H9 (cell line): ENCODE data around the gene MGARP. TPM values are rescaled to one million over a fixed set of nuclear protein-coding genes. Genes with fewer than 3 reads are reported as not detected.

Experiments used
- DNase-seq: peaks from one replicate; pipeline ENCODE4 v3.0.0-alpha.2; 2017
- H2AFZ ChIP-seq: one replicate; pipeline ENCODE4 v1.6.1; 2013; ENCODE audit warnings: mild to moderate bottlenecking, low read length, control low read depth, moderate library complexity
- H2AK5ac ChIP-seq: 2 replicates; pipeline ENCODE4 v1.6.1; 2013; ENCODE audit warnings: low read length, control low read depth, mixed read lengths; ENCODE audit not compliant: insufficient read length
- H2BK120ac ChIP-seq: one replicate; pipeline ENCODE4 v1.6.1; 2013; ENCODE audit warnings: low read depth, mild to moderate bottlenecking, low read length, control low read depth, inconsistent platforms; ENCODE audit not compliant: poor library complexity, severe bottlenecking
- H2BK12ac ChIP-seq: 2 replicates; pipeline ENCODE4 v1.6.1; 2013; ENCODE audit warnings: low read length, control low read depth, mixed read lengths, low read depth; ENCODE audit not compliant: insufficient read length
- H2BK15ac ChIP-seq: 2 replicates; pipeline ENCODE4 v1.6.1; 2013; ENCODE audit warnings: low read depth, low read length, control low read depth
- H2BK20ac ChIP-seq: one replicate; pipeline ENCODE4 v1.6.1; 2013; ENCODE audit warnings: low read depth, mild to moderate bottlenecking, low read length, control low read depth, inconsistent platforms; ENCODE audit not compliant: poor library complexity, severe bottlenecking
- H2BK5ac ChIP-seq: 2 replicates; pipeline ENCODE4 v1.6.1; 2013; ENCODE audit warnings: low read length, control low read depth, mixed read lengths; ENCODE audit not compliant: insufficient read length
- H3K14ac ChIP-seq: 2 replicates; pipeline ENCODE4 v1.6.1; 2013; ENCODE audit warnings: low read length, control low read depth; ENCODE audit not compliant: insufficient read depth
- H3K18ac ChIP-seq: 2 replicates; pipeline ENCODE4 v1.6.1; 2013; ENCODE audit warnings: low read depth, mild to moderate bottlenecking, mixed read lengths, low read length, control low read depth; ENCODE audit not compliant: insufficient read length
- H3K23ac ChIP-seq: 2 replicates; pipeline ENCODE4 v1.6.1; 2013; ENCODE audit warnings: low read length, control low read depth, mixed read lengths, low read depth; ENCODE audit not compliant: insufficient read length
- H3K23me2 ChIP-seq: 2 replicates; pipeline ENCODE4 v1.6.1; 2013; ENCODE audit warnings: low read depth, mild to moderate bottlenecking, mixed read lengths, low read length, control low read depth; ENCODE audit not compliant: insufficient read length, poor library complexity, severe bottlenecking
- H3K27ac ChIP-seq: 2 replicates; pipeline ENCODE4 v1.5.1; 2013; ENCODE audit warnings: low read length, control low read depth, mixed read lengths, low read depth; ENCODE audit not compliant: insufficient read length
- H3K27me3 ChIP-seq: 2 replicates; pipeline ENCODE4 v1.6.1; 2013; ENCODE audit warnings: low read length, control low read depth, inconsistent platforms; ENCODE audit not compliant: insufficient read depth
- H3K4ac ChIP-seq: 2 replicates; pipeline ENCODE4 v1.6.1; 2013; ENCODE audit warnings: low read depth, mild to moderate bottlenecking, control low read depth, inconsistent platforms, low read length, moderate library complexity
- H3K4me1 ChIP-seq: 2 replicates; pipeline ENCODE4 v1.6.1; 2013; ENCODE audit warnings: low read length, control low read depth, inconsistent platforms; ENCODE audit not compliant: insufficient read depth
- H3K4me2 ChIP-seq: 2 replicates; pipeline ENCODE4 v1.6.1; 2013; ENCODE audit warnings: low read length, control low read depth, mixed read lengths; ENCODE audit not compliant: insufficient read length, insufficient read depth
- H3K56ac ChIP-seq: 2 replicates; pipeline ENCODE4 v1.6.1; 2013; ENCODE audit warnings: low read depth, mild to moderate bottlenecking, mixed read lengths, low read length, control low read depth; ENCODE audit not compliant: insufficient read length
- H3K79me1 ChIP-seq: 2 replicates; pipeline ENCODE4 v1.6.1; 2013; ENCODE audit warnings: low read depth, mild to moderate bottlenecking, moderate library complexity, low read length, control low read depth, inconsistent platforms; ENCODE audit not compliant: insufficient read depth, poor library complexity, severe bottlenecking
- H3K79me2 ChIP-seq: 2 replicates; pipeline ENCODE4 v1.6.1; 2013; ENCODE audit warnings: low read length, control low read depth, inconsistent platforms; ENCODE audit not compliant: insufficient read depth
- H3K9ac ChIP-seq: 2 replicates; pipeline ENCODE4 v1.6.1; 2013; ENCODE audit warnings: low read length, control low read depth, mixed read lengths; ENCODE audit not compliant: insufficient read length; ENCODE audit errors: extremely low read depth
- H3K9me3 ChIP-seq: one replicate; pipeline ENCODE4 v1.6.1; 2013; ENCODE audit warnings: low read depth, low read length, inconsistent platforms; ENCODE audit not compliant: control insufficient read depth
- H3T11ph ChIP-seq: one replicate; pipeline ENCODE4 v1.6.1; 2013; ENCODE audit warnings: mild to moderate bottlenecking, low read length, control low read depth, inconsistent platforms
- H4K20me1 ChIP-seq: one replicate; pipeline ENCODE4 v1.6.1; 2013; ENCODE audit not compliant: control insufficient read depth, insufficient read length, insufficient read depth
- H4K5ac ChIP-seq: 2 replicates; pipeline ENCODE4 v1.6.1; 2013; ENCODE audit warnings: low read depth, mild to moderate bottlenecking, mixed read lengths, low read length, control low read depth; ENCODE audit not compliant: insufficient read length
- H4K8ac ChIP-seq: replicated peaks from 2 replicates; pipeline ENCODE4 v1.6.1; 2013; ENCODE audit warnings: low read length, control low read depth, mixed read lengths, low read depth; ENCODE audit not compliant: insufficient read length
- H4K91ac ChIP-seq: 2 replicates; pipeline ENCODE4 v1.6.1; 2013; ENCODE audit warnings: low read depth, mild to moderate bottlenecking, moderate library complexity, mixed read lengths, low read length, control low read depth; ENCODE audit not compliant: insufficient read length
- H3K27ac Mint-ChIP-seq, 3 experiments: 2 replicates in 2 of 3; 3 replicates in 1 of 3; pipeline ENCODE4 v1.8.0; 2020 to 2021; ENCODE audit warnings: mixed read lengths in 3 of 3, mild to moderate bottlenecking in 1 of 3, moderate library complexity in 1 of 3
- H3K27me3 Mint-ChIP-seq: 2 replicates; pipeline ENCODE4 v1.8.0; 2021; ENCODE audit warnings: low read depth, mild to moderate bottlenecking, moderate library complexity, mixed read lengths
- H3K36me3 Mint-ChIP-seq, 3 experiments: 2 replicates in 2 of 3; 3 replicates in 1 of 3; pipeline ENCODE4 v1.8.0; 2020 to 2021; ENCODE audit warnings: low read depth in 3 of 3, mixed read lengths in 3 of 3; ENCODE audit not compliant: insufficient read depth in 1 of 3
- H3K4me1 Mint-ChIP-seq, 2 experiments: 2 replicates each; pipeline ENCODE4 v1.8.0; 2020; ENCODE audit warnings: mixed read lengths in 2 of 2
- H3K4me3 Mint-ChIP-seq, 2 experiments: 2 replicates in 1 of 2; 3 replicates in 1 of 2; pipeline ENCODE4 v1.8.0; 2020 to 2021; ENCODE audit warnings: mild to moderate bottlenecking in 2 of 2, mixed read lengths in 2 of 2, moderate library complexity in 1 of 2
- H3K9me3 Mint-ChIP-seq, 2 experiments: 2 replicates in 1 of 2; 3 replicates in 1 of 2; pipeline ENCODE4 v1.8.0; 2020; ENCODE audit warnings: mild to moderate bottlenecking in 2 of 2, mixed read lengths in 2 of 2, moderate library complexity in 1 of 2
- WGBS: extraction: QIAGEN DNeasy Blood & Tissue Kit; methylation state at CpG from one replicate; pipeline ENCODE4 v1.1.7; 2013; ENCODE audit warnings: missing lambda C conversion rate, low lambda C conversion rate, mixed read lengths; ENCODE audit not compliant: insufficient read length; ENCODE audit errors: extremely low coverage; 5-methylcytosine and 5-hydroxymethylcytosine counted together
- total RNA-seq: library from RNA; stranded (reverse); gene quantifications from 2 replicates; pipeline ENCODE4 v1.2.1, GENCODE V29; 2021
- TF ChIP-seq, protein P1 (sequence below): fragments of 200-600 bp; sonication (generic); conservative IDR thresholded peaks from 3 replicates; pipeline ENCODE4 v1.8.0; 2021; ENCODE audit warnings: antibody characterized with exemption, mild to moderate bottlenecking

The MGARP gene
- total RNA-seq, 1 experiment from 2014 or later: 4.0 TPM

DNA sequence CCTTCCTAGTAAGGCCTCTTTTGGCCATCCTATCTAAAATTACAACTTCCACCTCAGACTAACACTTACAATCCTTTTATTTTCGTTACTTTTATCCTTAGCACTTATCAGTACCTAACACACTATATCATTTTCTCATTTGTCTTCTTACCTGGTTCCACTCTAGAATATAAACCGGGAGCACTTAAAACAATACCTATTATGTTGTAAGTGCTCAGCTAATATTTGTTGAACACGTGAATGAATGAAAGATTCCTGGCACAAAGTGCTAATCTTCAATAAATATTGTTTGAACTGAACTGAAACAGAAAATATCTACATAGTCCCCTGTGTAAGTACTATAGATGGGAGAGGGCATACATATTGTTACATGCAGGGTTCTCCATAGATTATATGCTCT lies 14.4 kb downstream of the MGARP start:
- H3K9me3 ChIP-seq: no peaks in the 10 kb centered on the region
- H2BK5ac ChIP-seq: no peak overlapping the region
- Mint-ChIP-seq H3K4me1 (peaks cover 19 to 23% of the 10 kb centered on the region in 2 experiments), H3K4me3 (no peak overlapping the region), H3K27ac (peak overlapping the region in 2 of 3 experiments; percentile 4 to 73; a peak in 3 of 7 replicates), H3K36me3 (no peaks in the 10 kb centered on the region), H3K27me3 (no peaks in the 10 kb centered on the region), H3K9me3 (no peaks in the 10 kb centered on the region)
- H3K27me3 ChIP-seq: no peaks in the 10 kb centered on the region
- TF ChIP-seq, protein P1, sequence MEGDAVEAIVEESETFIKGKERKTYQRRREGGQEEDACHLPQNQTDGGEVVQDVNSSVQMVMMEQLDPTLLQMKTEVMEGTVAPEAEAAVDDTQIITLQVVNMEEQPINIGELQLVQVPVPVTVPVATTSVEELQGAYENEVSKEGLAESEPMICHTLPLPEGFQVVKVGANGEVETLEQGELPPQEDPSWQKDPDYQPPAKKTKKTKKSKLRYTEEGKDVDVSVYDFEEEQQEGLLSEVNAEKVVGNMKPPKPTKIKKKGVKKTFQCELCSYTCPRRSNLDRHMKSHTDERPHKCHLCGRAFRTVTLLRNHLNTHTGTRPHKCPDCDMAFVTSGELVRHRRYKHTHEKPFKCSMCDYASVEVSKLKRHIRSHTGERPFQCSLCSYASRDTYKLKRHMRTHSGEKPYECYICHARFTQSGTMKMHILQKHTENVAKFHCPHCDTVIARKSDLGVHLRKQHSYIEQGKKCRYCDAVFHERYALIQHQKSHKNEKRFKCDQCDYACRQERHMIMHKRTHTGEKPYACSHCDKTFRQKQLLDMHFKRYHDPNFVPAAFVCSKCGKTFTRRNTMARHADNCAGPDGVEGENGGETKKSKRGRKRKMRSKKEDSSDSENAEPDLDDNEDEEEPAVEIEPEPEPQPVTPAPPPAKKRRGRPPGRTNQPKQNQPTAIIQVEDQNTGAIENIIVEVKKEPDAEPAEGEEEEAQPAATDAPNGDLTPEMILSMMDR: no peak
- DNase-seq: no peak
- H2AK5ac ChIP-seq: no peak overlapping the region
- no peak overlapping the region for H2BK15ac ChIP-seq
- no peak overlapping the region for H2AFZ ChIP-seq
- H2BK120ac ChIP-seq: no peak overlapping the region
- no peak overlapping the region for H3K4me2 ChIP-seq
- no peaks in the 10 kb centered on the region for H3K23me2 ChIP-seq
- no peak overlapping the region for H4K91ac ChIP-seq
- no peak overlapping the region for H3K56ac ChIP-seq
- no peak overlapping the region for H3K23ac ChIP-seq
- no peak overlapping the region for H3K27ac ChIP-seq
- H3K4me1 ChIP-seq: no peaks in the 10 kb centered on the region; the same call in 1 of the 2 replicates
- H3T11ph ChIP-seq: no peak overlapping the region
- WGBS: 100% methylated on average over 1 of the region's 3 CpGs
- H2BK12ac ChIP-seq: no peak overlapping the region
- H4K5ac ChIP-seq: no peak overlapping the region
- no peaks in the 10 kb centered on the region for H4K20me1 ChIP-seq
- H4K8ac ChIP-seq: no peak overlapping the region
- no peaks in the 10 kb centered on the region for H3K79me2 ChIP-seq
- no peak overlapping the region for H2BK20ac ChIP-seq
- H3K79me1 ChIP-seq: no peaks in the 10 kb centered on the region
- no peak overlapping the region for H3K18ac ChIP-seq
- no peak overlapping the region for H3K14ac ChIP-seq
- no peak overlapping the region for H3K9ac ChIP-seq
- no peak overlapping the region for H3K4ac ChIP-seq
